K562 (cell line): ENCODE data around the gene G6PC3. TPM values are rescaled to one million over a fixed set of nuclear protein-coding genes. Genes with fewer than 3 reads are reported as not detected.

ENCODE experiments used
- RBFOX2 ChIP-seq: fragments of 200-400 bp; formaldehyde crosslinking; IDR thresholded peaks from 2 replicates; pipeline ENCODE4 v1.6.1; 2017; ENCODE audit warnings: low read depth, mild to moderate bottlenecking, low read length, moderate library complexity
- SMARCB1 ChIP-seq: IDR thresholded peaks from 2 replicates; pipeline ENCODE4 v1.6.1; 2011; ENCODE audit warnings: improper control_type of control experiment, low read depth; ENCODE audit not compliant: insufficient read length
- ZNF165 ChIP-seq: fragments of 250-450 bp; sonication (Bioruptor Pico); IDR thresholded peaks from 2 replicates; pipeline ENCODE4 v1.4.0; 2020; ENCODE audit warnings: borderline replicate concordance
- ZNF778 ChIP-seq: fragments of 450-650 bp; formaldehyde crosslinking; IDR thresholded peaks from 2 replicates; pipeline ENCODE4 v1.4.0; 2020; ENCODE audit warnings: mild to moderate bottlenecking, moderate library complexity
- polyA plus RNA-seq, 8 experiments: library from polyadenylated mRNA; depleted of rRNA in 4 of 8; stranded (reverse) in 5 of 8; unstranded in 3 of 8; fragments of >200 nt; fragmentation: Nextera tagmentation in 2 of 8; fragmentation: Illumina TruSeq in 1 of 8; extraction: Ambion mirVana in 2 of 8; extraction: Trizol in 1 of 8; gene quantifications; 2 replicates each; pipeline versions ENCODE4 v1.2.1 to v1.2.3, GENCODE V29; 2011 to 2014; ENCODE audit warnings: inconsistent platforms in 1 of 8, missing spikeins in 1 of 8
- total RNA-seq, 7 experiments: library from RNA; depleted of rRNA in 6 of 7; stranded (reverse); fragments of >200 nt in 6 of 7; fragmentation: Illumina TruSeq in 2 of 7; extraction: Trizol in 2 of 7; gene quantifications; 2 replicates each; pipeline versions ENCODE4 v1.2.1 to v1.2.3, GENCODE V29; 2011 to 2021; ENCODE audit warnings: low replicate concordance in 1 of 7
- TF ChIP-seq, protein P1 (sequence below): fragments of 250-450 bp; sonication (Bioruptor Pico); IDR thresholded peaks from 2 replicates; pipeline ENCODE4 v1.5.0; 2021; ENCODE audit warnings: mild to moderate bottlenecking, moderate library complexity
- TF ChIP-seq, protein P2 (sequence below): fragments of 450-650 bp; IDR thresholded peaks from 2 replicates; pipeline ENCODE4 v1.6.1; 2014; ENCODE audit warnings: low read depth, mild to moderate bottlenecking, moderate library complexity, borderline replicate concordance

Gene G6PC3
- total and polyA plus RNA-seq, 9 of the 15 experiments (the other 6 are each of a cell fraction or from before 2014, with no cell fraction given), result 10.4 to 57.8 (median 31.1) TPM

DNA sequence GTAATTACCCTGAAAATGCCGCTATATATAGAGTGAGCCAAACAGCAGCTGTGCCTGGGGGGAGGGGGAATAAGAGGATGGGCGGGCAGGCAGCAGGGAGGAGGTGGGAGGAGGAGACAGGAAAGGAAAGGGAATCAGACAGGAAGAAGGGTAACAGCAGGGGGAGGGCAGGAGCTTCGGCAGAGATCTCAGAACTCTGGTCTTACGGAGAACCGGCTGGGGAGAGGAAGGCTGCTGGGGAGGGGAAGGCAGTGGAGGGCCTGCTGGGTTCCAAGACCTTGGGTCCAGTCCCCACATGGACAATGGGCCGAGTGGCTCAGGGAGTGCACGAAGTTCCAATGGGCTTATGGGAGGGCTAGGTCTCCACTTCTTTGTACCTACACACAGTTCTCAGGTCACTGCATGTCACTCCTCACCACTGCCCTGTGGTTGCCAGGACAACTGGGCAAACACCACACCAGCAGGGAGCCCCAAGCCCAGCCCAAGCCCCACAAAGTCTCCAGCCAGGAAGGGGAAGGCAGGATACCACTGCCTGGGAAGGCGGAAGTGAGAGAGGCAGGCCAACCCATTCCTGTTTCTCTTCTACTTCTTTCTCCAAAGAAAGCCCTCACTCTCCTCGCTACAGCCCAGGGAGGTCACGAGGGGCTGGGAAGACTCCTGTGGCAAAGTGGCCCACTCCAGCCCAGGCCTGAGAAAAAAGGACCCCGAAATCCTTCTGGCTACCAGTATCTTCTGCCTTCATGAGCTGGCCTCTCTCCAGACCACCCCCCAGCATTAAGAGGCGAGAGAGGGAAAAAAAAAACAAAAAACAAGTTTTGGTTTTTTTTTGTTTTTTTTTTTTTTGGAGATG lies 25.3 kb downstream of the G6PC3 start (continued):
- TF ChIP-seq, protein P1, sequence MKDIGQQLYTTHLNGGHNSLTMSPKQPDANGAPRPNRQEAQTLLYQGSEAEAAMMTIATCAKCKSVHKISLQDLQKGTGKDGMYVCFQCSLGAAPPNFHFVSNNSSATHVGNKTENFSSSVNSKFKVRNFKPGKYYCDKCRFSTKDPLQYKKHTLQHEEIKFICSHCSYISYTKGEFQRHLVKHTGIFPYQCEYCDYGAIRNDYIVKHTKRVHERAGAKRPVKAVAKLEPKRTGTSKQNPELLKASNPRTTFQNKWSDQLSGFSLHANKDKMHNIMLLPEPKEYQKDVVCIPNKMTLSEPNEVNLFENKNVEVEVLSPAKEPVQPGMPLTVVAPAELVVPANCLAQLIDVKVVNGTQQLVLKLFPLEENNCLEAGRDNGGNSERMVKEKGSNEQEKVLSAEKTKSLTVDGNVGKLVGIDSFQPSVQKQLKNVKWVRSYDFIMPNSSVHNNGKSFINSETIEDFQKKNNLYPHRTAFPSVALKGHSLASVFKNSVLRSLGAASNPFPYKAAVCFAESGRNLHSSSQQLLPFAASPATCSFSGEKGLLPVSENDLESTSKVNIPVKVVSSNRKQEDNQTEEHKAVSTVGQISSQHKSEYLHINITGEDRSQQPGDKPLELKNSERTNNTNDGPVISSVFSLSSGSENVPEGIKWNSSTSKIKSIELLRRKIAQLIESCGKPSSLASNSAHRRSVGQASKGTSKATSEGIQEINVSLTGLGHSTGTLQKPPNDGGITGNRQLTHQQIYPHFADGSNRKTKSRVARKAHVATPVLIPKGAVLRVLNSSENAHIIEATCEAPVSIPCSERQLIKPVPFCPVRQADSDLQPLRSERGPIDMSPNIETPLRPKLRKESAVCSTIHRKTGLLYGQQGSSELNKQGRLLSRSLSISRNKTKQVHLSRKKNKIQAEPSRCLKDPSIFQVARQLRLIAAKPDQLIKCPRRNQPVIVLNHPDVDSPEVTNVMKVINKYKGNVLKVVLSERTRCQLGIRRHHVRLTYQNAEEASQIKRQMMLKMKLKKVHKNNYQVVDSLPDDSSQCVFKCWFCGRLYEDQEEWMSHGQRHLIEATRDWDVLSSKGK, result no peak
- TF ChIP-seq, protein P2, sequence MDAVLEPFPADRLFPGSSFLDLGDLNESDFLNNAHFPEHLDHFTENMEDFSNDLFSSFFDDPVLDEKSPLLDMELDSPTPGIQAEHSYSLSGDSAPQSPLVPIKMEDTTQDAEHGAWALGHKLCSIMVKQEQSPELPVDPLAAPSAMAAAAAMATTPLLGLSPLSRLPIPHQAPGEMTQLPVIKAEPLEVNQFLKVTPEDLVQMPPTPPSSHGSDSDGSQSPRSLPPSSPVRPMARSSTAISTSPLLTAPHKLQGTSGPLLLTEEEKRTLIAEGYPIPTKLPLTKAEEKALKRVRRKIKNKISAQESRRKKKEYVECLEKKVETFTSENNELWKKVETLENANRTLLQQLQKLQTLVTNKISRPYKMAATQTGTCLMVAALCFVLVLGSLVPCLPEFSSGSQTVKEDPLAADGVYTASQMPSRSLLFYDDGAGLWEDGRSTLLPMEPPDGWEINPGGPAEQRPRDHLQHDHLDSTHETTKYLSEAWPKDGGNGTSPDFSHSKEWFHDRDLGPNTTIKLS, result no peak
- no peak for TF ChIP-seq ZNF165 (CRISPR knock-in tag)
- TF ChIP-seq SMARCB1, result no peak
- TF ChIP-seq ZNF778 (CRISPR knock-in tag), result no peak
- peak; percentile 68 for TF ChIP-seq RBFOX2
